ENCODE data around the gene PCGF1. TPM values are rescaled to one million over a fixed set of nuclear protein-coding genes. Genes with fewer than 3 reads are reported as not detected.

The PCGF1 gene
- total RNA-seq, 1 experiment from 2014 or later: 28.1 TPM

DNA sequence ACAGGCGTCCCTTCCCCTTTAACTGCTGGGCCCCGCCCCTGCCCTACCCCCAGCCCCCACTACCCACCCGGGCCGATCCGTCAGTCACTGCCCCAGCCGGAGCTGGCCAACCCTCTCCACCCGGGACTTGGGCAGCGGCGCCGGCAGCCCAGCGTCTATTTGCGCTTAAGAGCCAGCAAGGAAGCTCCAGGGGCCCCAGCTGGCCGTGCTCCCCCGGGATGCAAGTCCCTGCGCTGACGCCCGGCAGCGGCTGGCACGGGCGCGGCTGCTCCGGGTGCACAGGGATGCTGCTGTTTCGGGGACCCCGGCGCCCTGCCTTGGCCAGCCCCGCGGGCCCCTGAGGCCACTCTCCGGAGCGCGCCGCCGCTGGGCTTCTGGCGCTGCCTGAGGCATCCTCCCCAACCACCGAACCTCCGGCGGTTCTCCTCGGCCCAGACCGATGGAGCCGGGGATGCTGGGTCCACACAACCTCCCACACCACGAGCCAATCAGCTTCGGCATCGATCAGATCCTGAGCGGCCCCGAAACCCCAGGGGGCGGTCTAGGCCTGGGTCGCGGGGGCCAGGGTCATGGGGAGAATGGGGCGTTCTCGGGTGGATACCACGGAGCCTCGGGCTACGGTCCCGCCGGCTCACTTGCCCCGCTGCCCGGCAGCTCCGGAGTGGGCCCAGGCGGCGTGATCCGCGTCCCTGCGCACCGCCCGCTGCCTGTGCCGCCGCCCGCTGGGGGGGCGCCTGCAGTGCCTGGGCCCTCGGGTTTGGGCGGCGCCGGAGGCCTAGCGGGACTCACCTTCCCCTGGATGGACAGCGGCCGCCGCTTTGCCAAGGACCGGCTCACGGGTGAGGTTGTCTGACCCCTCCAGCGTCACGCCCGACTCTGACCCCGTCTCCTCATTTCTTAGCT is 7.1 kb upstream of the PCGF1 start, which contains the start of gene TLX2:
TLX2 (plus strand) TSS at position 83 of the 903 bp plus-strand sequence; CDS start at position 440, 357 bp downstream.
- peak; percentile 43 for DNase-seq
- Histone ChIP-seq H3K18ac (ENCODE audit: insufficient read length, low read depth, low read length) (no peak within 1 kb of the TSS), H2AFZ (ENCODE audit: low read length) (no peak within 1 kb of the TSS)

More for the DNA sequence above, 7.1 kb upstream of the PCGF1 start, which contains the start of gene TLX2:
- H3K27ac ChIP-seq (ENCODE audit: insufficient read length, low read depth, low read length): no peak within 1 kb of the TSS
- H2BK12ac ChIP-seq (ENCODE audit: insufficient read length, low read depth, low read length): no peak within 1 kb of the TSS
- H3K23me2 ChIP-seq (ENCODE audit: insufficient read length, low read depth, low read length, poor library complexity, severe bottlenecking): peaks cover 19% of the 10 kb centered on the region
- H3K14ac ChIP-seq (ENCODE audit: insufficient read depth, low read length): no peak within 1 kb of the TSS
- no peaks in the 10 kb centered on the region for H3K9me3 ChIP-seq (ENCODE audit: control insufficient read depth, low read depth, low read length)
- Mint-ChIP-seq H3K9me3 (peaks cover 13 to 17% of the 10 kb centered on the region in 2 experiments), H3K4me1 (peaks cover 12 to 14% of the 10 kb centered on the region in 2 experiments), H3K36me3 (ENCODE audit: insufficient read depth in 1 of 3, low read depth in 3 of 3) (peaks cover 5 to 8% (median 6%) of the 10 kb centered on the region in 3 experiments; a peak in 6 of 7 replicates), H3K27me3 (ENCODE audit: low read depth) (peaks cover 98% of the 10 kb centered on the region), H3K4me3 (peak within 1 kb of the TSS; percentile 51 to 78), H3K27ac (no peak within 1 kb of the TSS)
- H3K4me2 ChIP-seq (ENCODE audit: insufficient read depth, insufficient read length, low read length): peak within 1 kb of the TSS; percentile 49
- H2AK5ac ChIP-seq (ENCODE audit: insufficient read length, low read length): no peak within 1 kb of the TSS
- no peak within 1 kb of the TSS for H4K91ac ChIP-seq (ENCODE audit: insufficient read length, low read depth, low read length)
- no peak within 1 kb of the TSS for H2BK20ac ChIP-seq (ENCODE audit: low read depth, low read length, poor library complexity, severe bottlenecking)
- H3K56ac ChIP-seq (ENCODE audit: insufficient read length, low read depth, low read length): no peak within 1 kb of the TSS
- no peaks in the 10 kb centered on the region for H3K79me2 ChIP-seq (ENCODE audit: insufficient read depth, low read length)
- H3K9ac ChIP-seq (ENCODE audit: extremely low read depth, insufficient read length, low read length): no peak within 1 kb of the TSS
- no peak within 1 kb of the TSS for H3K4ac ChIP-seq (ENCODE audit: low read depth, low read length)
- H3K27me3 ChIP-seq (ENCODE audit: insufficient read depth, low read length): peaks cover 92% of the 10 kb centered on the region
- H4K20me1 ChIP-seq (ENCODE audit: control insufficient read depth, insufficient read depth, insufficient read length): no peaks in the 10 kb centered on the region
- no peak within 1 kb of the TSS for H2BK5ac ChIP-seq (ENCODE audit: insufficient read length, low read length)
- no peak within 1 kb of the TSS for H2BK15ac ChIP-seq (ENCODE audit: low read depth, low read length)
- no peak within 1 kb of the TSS for H2BK120ac ChIP-seq (ENCODE audit: low read depth, low read length, poor library complexity, severe bottlenecking)
- no peak for TF ChIP-seq CTCF (conservative IDR thresholded peaks at IDR 0.05)
- H3K23ac ChIP-seq (ENCODE audit: insufficient read length, low read depth, low read length): no peak within 1 kb of the TSS
- H4K5ac ChIP-seq (ENCODE audit: insufficient read length, low read depth, low read length): no peak within 1 kb of the TSS
- H3K4me1 ChIP-seq (ENCODE audit: insufficient read depth, low read length): no peaks in the 10 kb centered on the region
- WGBS (ENCODE audit: extremely low coverage, insufficient read length, low lambda C conversion rate): no CpG with 5 or more reads among the region's 82 CpGs
- H3T11ph ChIP-seq (ENCODE audit: low read length): no peak within 1 kb of the TSS
- no peak within 1 kb of the TSS for H4K8ac ChIP-seq (replicated peaks; ENCODE audit: insufficient read length, low read depth, low read length)
- H3K79me1 ChIP-seq (ENCODE audit: insufficient read depth, low read depth, low read length, poor library complexity, severe bottlenecking): no peaks in the 10 kb centered on the region

Measured in H9 (cell line).